A673 (cell line): ENCODE data around the gene METTL9. TPM values are rescaled to one million over a fixed set of nuclear protein-coding genes. Genes with fewer than 3 reads are reported as not detected.
"Not testable (repeated sequence)": the region's sequence is repeated elsewhere in the genome, so short reads cannot be mapped to it uniquely, and the experiment has no call there.

Source experiments
- BruUV-seq: library from RNA; stranded (reverse); fragments of 400-500 nt; replicated peaks from 2 replicates; lab custom pipeline; 2021; lab: Mats Ljungman, UMichigan
- CTCF ChIA-PET: fragments of 300-600 bp; sonication (Branson Sonifier 250); formaldehyde crosslinking; loops from one replicate; lab custom pipeline; 2022; ENCODE audit warnings: antibody characterized with exemption; lab: Charles Lee
- POLR2A ChIA-PET: fragments of 300-600 bp; sonication (Branson Sonifier 250); formaldehyde crosslinking; loops from one replicate; lab custom pipeline; 2022; ENCODE audit warnings: antibody characterized with exemption; ENCODE audit not compliant: low non-redundant PET; lab: Charles Lee
- DNase-seq: peaks from one replicate; pipeline ENCODE4 v3.0.0-alpha.2; 2015; ENCODE audit warnings: low spot score
- H3K27ac ChIP-seq: fragments of 200-600 bp; sonication (generic); 2 replicates; pipeline ENCODE4 v1.5.1; 2016; ENCODE audit warnings: mixed run types, low read depth, mild to moderate bottlenecking, mixed read lengths, antibody characterized with exemption, low read length; ENCODE audit not compliant: poor library complexity, severe bottlenecking
- H3K27me3 ChIP-seq: fragments of 200-600 bp; sonication (generic); replicated peaks from 2 replicates; pipeline ENCODE4 v1.6.1; 2017; ENCODE audit warnings: mixed run types, low read depth, mild to moderate bottlenecking, mixed read lengths, antibody characterized with exemption, low read length; ENCODE audit not compliant: insufficient read depth, poor library complexity
- H3K36me3 ChIP-seq: fragments of 200-600 bp; sonication (generic); 2 replicates; pipeline ENCODE4 v1.6.1; 2016; ENCODE audit warnings: mixed run types, mild to moderate bottlenecking, mixed read lengths, antibody characterized with exemption, low read length; ENCODE audit not compliant: insufficient read depth, poor library complexity, severe bottlenecking
- H3K4me1 ChIP-seq: fragments of 200-600 bp; sonication (generic); 2 replicates; pipeline ENCODE4 v1.6.1; 2017; ENCODE audit warnings: mixed run types, mild to moderate bottlenecking, mixed read lengths, antibody characterized with exemption, low read length; ENCODE audit not compliant: insufficient read depth, poor library complexity, severe bottlenecking
- H3K4me3 ChIP-seq: fragments of 200-600 bp; sonication (generic); 2 replicates; pipeline ENCODE4 v1.5.1; 2016; ENCODE audit warnings: low read depth, mixed run types, mild to moderate bottlenecking, mixed read lengths, low read length; ENCODE audit not compliant: poor library complexity, severe bottlenecking
- H3K9me3 ChIP-seq: fragments of 200-600 bp; sonication (generic); 2 replicates; pipeline ENCODE4 v1.6.1; 2016; ENCODE audit warnings: mixed run types, low read depth, mild to moderate bottlenecking, mixed read lengths, antibody characterized with exemption, low read length; ENCODE audit not compliant: poor library complexity, severe bottlenecking
- CTCF ChIP-seq: fragments of 300-800, 200-600 bp; sonication (generic); conservative IDR thresholded peaks from 2 replicates; pipeline ENCODE4 v1.5.1; 2017; ENCODE audit warnings: low read depth, mild to moderate bottlenecking, antibody characterized with exemption, low read length, moderate library complexity, mixed read lengths
- EZH2 ChIP-seq: fragments of 200-600 bp; sonication (generic); IDR thresholded peaks from 2 replicates; pipeline ENCODE4 v1.6.1; 2017; ENCODE audit warnings: borderline replicate concordance, low read depth, mild to moderate bottlenecking, mixed read lengths, antibody characterized with exemption, low read length; ENCODE audit not compliant: poor library complexity, severe bottlenecking
- intact Hi-C: fragments of 100-400 bp; cut with micrococcal nuclease; formaldehyde crosslinking; loops from one replicate; pipeline ENCODE4 v1.10.0; 2022; ENCODE audit not compliant: unreplicated experiment
- total RNA-seq: library from RNA; stranded (reverse); gene quantifications from 2 replicates; pipeline ENCODE4 v1.2.3, GENCODE V29; 2021

The METTL9 gene
- total RNA-seq, 1 experiment from 2014 or later = 151 TPM

DNA sequence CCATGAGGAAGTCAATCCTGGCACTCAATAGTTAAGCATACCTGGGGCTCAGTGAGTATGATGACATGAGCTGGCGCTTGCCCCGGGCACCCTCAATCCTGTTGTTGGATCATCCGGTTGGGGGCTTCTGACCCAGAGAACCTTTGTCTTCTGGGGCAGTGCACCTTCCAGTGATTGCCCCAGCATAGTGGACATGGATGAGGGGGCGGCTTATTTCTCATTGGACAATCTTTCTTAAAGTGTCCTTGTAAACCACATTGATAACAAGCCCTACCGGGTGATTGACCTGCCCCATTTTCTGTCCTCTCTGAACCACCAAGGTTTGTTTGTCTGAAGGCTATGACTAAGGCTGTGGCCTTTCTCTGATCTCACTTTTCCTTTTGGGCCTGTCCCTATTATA is 34.8 kb downstream of the METTL9 start:
- BruUV-seq = no TSS peak
- Histone ChIP-seq H3K4me1 (peaks cover 4% of the 10 kb centered on the region), H3K9me3 (no peaks in the 10 kb centered on the region), H3K27ac (no peak overlapping the region), H3K36me3 (peaks cover 7% of the 10 kb centered on the region), H3K4me3 (no peak overlapping the region), H3K27me3 (no peaks in the 10 kb centered on the region)
- CTCF ChIA-PET = no interaction called here
- intact Hi-C loops = no loop called here
- no peak for DNase-seq
- TF ChIP-seq CTCF (no peak), EZH2 (no peak)
- POLR2A ChIA-PET = no interaction called here

GRCh38 chr16:21635694-21636093 is 36.3 kb downstream of the METTL9 start:
- H3K4me3 ChIP-seq, BruUV-seq, H3K9me3 ChIP-seq, CTCF ChIA-PET, H3K27ac ChIP-seq, DNase-seq, H3K27me3 ChIP-seq, H3K4me1 ChIP-seq, H3K36me3 ChIP-seq, intact Hi-C loops: not testable (repeated sequence)
- POLR2A ChIA-PET = interaction anchor here (0.6 kb wide), 1 partner anchor 115 kb away, joined by 3 read pairs; no protein-coding TSS in a partner anchor

GRCh38 chr16:21637032-21637968 is 37.9 kb downstream of the METTL9 start:
- DNase-seq = no peak
- BruUV-seq = no TSS peak
- H3K4me3 ChIP-seq = no peak overlapping the region
- no peak for TF ChIP-seq CTCF
- TF ChIP-seq EZH2 = no peak
- H3K9me3 ChIP-seq = no peaks in the 10 kb centered on the region
- peaks cover 4% of the 10 kb centered on the region for H3K4me1 ChIP-seq
- ChIA-PET POLR2A (no interaction called here), CTCF (no interaction called here)
- no peaks in the 10 kb centered on the region for H3K27me3 ChIP-seq
- H3K36me3 ChIP-seq = no peaks in the 10 kb centered on the region
- intact Hi-C loops = no loop called here
- H3K27ac ChIP-seq = no peak overlapping the region

DNA sequence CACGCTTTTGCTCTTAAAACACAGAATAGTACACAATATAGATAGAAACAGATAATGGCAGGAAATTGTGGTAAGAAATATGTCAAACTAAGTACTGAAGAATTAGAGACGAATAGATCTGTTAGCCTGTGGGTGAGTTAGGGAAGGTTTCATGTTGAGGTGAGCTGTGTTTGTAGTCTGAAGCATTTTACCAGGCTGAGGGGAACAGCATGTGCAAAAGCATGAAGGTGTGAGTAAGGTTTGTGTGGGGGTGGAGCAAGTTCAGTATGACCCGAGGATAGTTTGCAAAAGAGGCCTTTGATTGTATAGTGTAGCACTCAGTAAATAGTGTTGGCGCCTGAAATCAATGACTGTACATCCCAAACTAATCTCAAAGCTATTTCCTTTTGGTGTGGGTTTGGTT is 39.2 kb downstream of the METTL9 start:
- no peak for TF ChIP-seq EZH2
- TF ChIP-seq CTCF = no peak
- H3K36me3 ChIP-seq = peaks cover 3% of the 10 kb centered on the region
- H3K9me3 ChIP-seq = no peaks in the 10 kb centered on the region
- H3K4me3 ChIP-seq = no peak overlapping the region
- intact Hi-C loops = no loop called here
- no peak overlapping the region for H3K27ac ChIP-seq
- no peak for DNase-seq
- BruUV-seq = no TSS peak
- CTCF ChIA-PET = interaction anchor here (0.6 kb wide), 1 partner anchor 55 kb away, joined by 3 read pairs; no protein-coding TSS in a partner anchor
- H3K4me1 ChIP-seq = peaks cover 13% of the 10 kb centered on the region
- POLR2A ChIA-PET = no interaction called here
- no peaks in the 10 kb centered on the region for H3K27me3 ChIP-seq
